Activated CD8-positive, alpha-beta T cell treated with anti-CD3 and anti-CD28 coated beads for 36 hours (primary cell): ENCODE results near the gene INPP5F. TPM values are rescaled to one million over a fixed set of nuclear protein-coding genes. Genes with fewer than 3 reads are reported as not detected.

Experiments used
- ATAC-seq: fragments of 200-7000 bp; cut with Tn5 transposase; one replicate; pipeline ENCODE4 v1.10.0; 2021; ENCODE audit warnings: mild to moderate bottlenecking, moderate library complexity
- CTCF ChIA-PET: fragments of 350-600 bp; sonication (Branson Sonifier 250); formaldehyde crosslinking; loops from one replicate; lab custom pipeline; 2021; ENCODE audit warnings: antibody characterized with exemption; lab: Charles Lee
- POLR2A ChIA-PET: fragments of 350-600 bp; sonication (Branson Sonifier 250); formaldehyde crosslinking; loops from one replicate; lab custom pipeline; 2021; ENCODE audit warnings: antibody characterized with exemption; lab: Charles Lee
- DNase-seq: peaks from one replicate; pipeline ENCODE4 v3.0.0-alpha.2; 2020
- H3K27ac Mint-ChIP-seq: one replicate; pipeline ENCODE4 v1.8.0; 2021; ENCODE audit warnings: mild to moderate bottlenecking, mixed read lengths
- H3K27me3 Mint-ChIP-seq: one replicate; pipeline ENCODE4 v1.8.0; 2021; ENCODE audit warnings: mixed read lengths
- H3K36me3 Mint-ChIP-seq: one replicate; pipeline ENCODE4 v1.8.0; 2021; ENCODE audit warnings: low read depth, mixed read lengths
- H3K4me1 Mint-ChIP-seq: one replicate; pipeline ENCODE4 v1.8.0; 2021; ENCODE audit warnings: low read depth, mixed read lengths
- H3K4me3 Mint-ChIP-seq: one replicate; pipeline ENCODE4 v1.8.0; 2021; ENCODE audit warnings: mild to moderate bottlenecking, moderate library complexity, mixed read lengths
- H3K9me3 Mint-ChIP-seq: one replicate; pipeline ENCODE4 v1.8.0; 2021; ENCODE audit warnings: mixed read lengths
- CTCF ChIP-seq: fragments of 200-600 bp; IDR thresholded peaks from one replicate; pipeline ENCODE4 v1.8.0; 2022; ENCODE audit warnings: antibody characterized with exemption, mild to moderate bottlenecking
- intact Hi-C: fragments of 100-400 bp; cut with micrococcal nuclease; formaldehyde crosslinking; loops from one replicate; pipeline ENCODE4 v1.10.0; 2022
- total RNA-seq, 2 experiments: library from RNA; stranded (reverse); gene quantifications; one replicate each; pipeline ENCODE4 v1.2.3, GENCODE V29; 2021

Gene INPP5F
- total RNA-seq, 2 experiments from 2014 or later: 10.7 TPM

GRCh38 chr10:119713744-119714483, 11.9 kb upstream of the INPP5F start:
- peaks cover 21% of the 10 kb centered on the region for H3K4me1 Mint-ChIP-seq
- ChIA-PET POLR2A (interaction anchor here (1.0 to 1.7 kb wide), 5 partner anchors 9 to 27 kb away, joined by 3 to 11 read pairs (median 4); partner anchors contain the start of gene INPP5F), CTCF (interaction anchor here (1.2 to 2.9 kb wide), 4 partner anchors 10 to 146 kb away, joined by 3 to 10 read pairs (median 6); no protein-coding TSS in a partner anchor)
- no peak for TF ChIP-seq CTCF
- H3K27me3 Mint-ChIP-seq: no peaks in the 10 kb centered on the region
- DNase-seq (no peak), ATAC-seq (no peak)
- intact Hi-C loops: no loop called here
- H3K9me3 Mint-ChIP-seq: peaks cover 19% of the 10 kb centered on the region
- H3K27ac Mint-ChIP-seq: no peak overlapping the region
- H3K4me3 Mint-ChIP-seq: no peak overlapping the region
- H3K36me3 Mint-ChIP-seq: peaks cover 11% of the 10 kb centered on the region

GRCh38 chr10:119714484-119714816, 11.4 kb upstream of the INPP5F start:
- ChIA-PET CTCF (interaction anchor here (1.2 to 2.9 kb wide), 4 partner anchors 9 to 145 kb away, joined by 3 to 10 read pairs (median 6); no protein-coding TSS in a partner anchor), POLR2A (interaction anchor here (1.3 to 1.7 kb wide), 3 partner anchors 9 to 12 kb away, joined by 4 to 11 read pairs (median 4); partner anchors contain the start of gene INPP5F)

GRCh38 chr10:119715628-119716505, 10.0 kb upstream of the INPP5F start:
- no peak overlapping the region for H3K27ac Mint-ChIP-seq
- no peak overlapping the region for H3K4me3 Mint-ChIP-seq
- H3K9me3 Mint-ChIP-seq: peaks cover 9% of the 10 kb centered on the region
- CTCF ChIA-PET: interaction anchor here (2.5 to 3.2 kb wide), 3 partner anchors 29 to 144 kb away, joined by 7 to 11 read pairs (median 10); no protein-coding TSS in a partner anchor
- H3K36me3 Mint-ChIP-seq: peaks cover 8% of the 10 kb centered on the region
- TF ChIP-seq CTCF: no peak
- ATAC-seq: no peak
- H3K4me1 Mint-ChIP-seq: peaks cover 7% of the 10 kb centered on the region
- intact Hi-C loops: no loop called here
- POLR2A ChIA-PET: interaction anchor here (1.9 kb wide), 1 partner anchor 10 kb away, joined by 6 read pairs; no protein-coding TSS in a partner anchor
- DNase-seq: no peak
- H3K27me3 Mint-ChIP-seq: no peaks in the 10 kb centered on the region

More at GRCh38 chr10:119714484-119714816, 11.4 kb upstream of the INPP5F start:
- intact Hi-C loops: no loop called here
- Mint-ChIP-seq H3K4me1 (peaks cover 16% of the 10 kb centered on the region), H3K36me3 (peaks cover 11% of the 10 kb centered on the region), H3K27me3 (no peaks in the 10 kb centered on the region), H3K27ac (no peak overlapping the region), H3K4me3 (no peak overlapping the region), H3K9me3 (peaks cover 14% of the 10 kb centered on the region)
- DNase-seq (no peak), ATAC-seq (no peak)
- TF ChIP-seq CTCF: no peak

GRCh38 chr10:119723161-119723560, 2.7 kb upstream of the INPP5F start:
- peaks cover 4% of the 10 kb centered on the region for H3K9me3 Mint-ChIP-seq
- intact Hi-C loops: no loop called here
- ChIA-PET CTCF (interaction anchor here (4.5 kb wide), 1 partner anchor 36 kb away, joined by 26 read pairs; no protein-coding TSS in a partner anchor), POLR2A (no interaction called here)
- peaks cover 33% of the 10 kb centered on the region for H3K4me1 Mint-ChIP-seq
- DNase-seq (no peak), ATAC-seq (no peak)
- H3K27ac Mint-ChIP-seq: no peak overlapping the region
- no peaks in the 10 kb centered on the region for H3K27me3 Mint-ChIP-seq
- TF ChIP-seq CTCF: no peak
- no peak overlapping the region for H3K4me3 Mint-ChIP-seq
- peaks cover 2% of the 10 kb centered on the region for H3K36me3 Mint-ChIP-seq
